Activated T-cell treated with anti-CD3 and anti-CD28 coated beads, Interleukin-2, amount 50 U/mL, for 48 hours (primary cell): Measurements from ENCODE around the gene ZCCHC24.
A peak's percentile ranks its signal among the peaks of the same experiment; 100 is the strongest.
"Not testable (repeated sequence)": the region's sequence is repeated elsewhere in the genome, so short reads cannot be mapped to it uniquely, and the experiment has no call there.

Source experiments
- DNase-seq, 2 experiments: peaks; one replicate each; pipeline ENCODE4 v3.0.0-alpha.2; 2020

ZCCHC24 gene

DNA sequence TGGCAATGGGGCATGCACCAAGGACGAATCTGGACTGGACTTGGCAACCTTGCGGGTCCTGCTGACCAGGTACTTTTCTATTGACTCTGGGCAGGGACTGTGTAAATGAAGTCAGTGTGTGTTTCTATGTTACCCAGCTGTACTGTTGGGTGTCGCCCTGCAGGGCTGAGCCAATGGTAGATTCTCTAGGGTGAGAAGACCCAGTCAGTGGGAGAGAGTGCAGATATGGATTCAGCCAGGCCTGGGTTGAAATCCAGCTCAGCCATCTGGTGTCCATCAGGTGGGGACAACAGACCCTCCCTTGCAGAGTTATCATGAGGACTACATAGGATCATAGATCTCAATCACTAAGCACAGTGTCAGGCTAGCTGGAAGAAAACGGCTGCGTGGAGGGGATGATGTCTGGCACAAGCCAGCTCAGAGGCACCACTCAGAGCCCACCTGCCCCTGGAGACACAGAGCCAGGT, 103.1 kb downstream of the ZCCHC24 start:
- DNase-seq, result peak in 1 of 2 experiments; percentile 6

DNA sequence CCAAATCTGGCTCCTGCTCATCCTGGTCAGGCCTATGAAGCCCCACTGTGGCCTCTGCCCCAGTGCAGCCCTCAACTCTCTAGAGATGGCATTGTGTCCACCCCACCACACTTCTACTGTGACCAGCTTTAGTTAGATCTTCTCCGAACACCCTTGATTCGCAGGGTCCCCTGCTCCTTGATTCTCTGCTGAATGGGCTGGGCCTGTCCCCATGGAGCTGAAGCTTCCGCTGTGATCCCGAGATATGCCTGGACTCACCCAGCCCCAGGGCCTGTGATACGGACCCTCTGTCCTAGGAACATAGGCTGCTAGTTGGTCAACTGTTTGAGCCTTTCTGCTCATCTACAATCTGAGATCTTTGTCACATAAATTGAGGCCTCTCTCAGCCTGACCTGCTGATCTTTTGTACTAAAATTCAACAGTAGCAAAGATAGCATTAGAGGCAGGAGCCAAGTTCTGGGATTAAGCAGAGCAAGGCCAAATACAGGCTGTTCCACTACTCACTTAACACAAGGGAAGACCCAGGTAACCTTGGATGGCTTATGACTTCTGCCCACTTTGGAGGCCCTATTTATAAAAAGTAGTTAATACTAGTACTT, 104.7 kb downstream of the ZCCHC24 start:
- DNase-seq, result no peak

DNA sequence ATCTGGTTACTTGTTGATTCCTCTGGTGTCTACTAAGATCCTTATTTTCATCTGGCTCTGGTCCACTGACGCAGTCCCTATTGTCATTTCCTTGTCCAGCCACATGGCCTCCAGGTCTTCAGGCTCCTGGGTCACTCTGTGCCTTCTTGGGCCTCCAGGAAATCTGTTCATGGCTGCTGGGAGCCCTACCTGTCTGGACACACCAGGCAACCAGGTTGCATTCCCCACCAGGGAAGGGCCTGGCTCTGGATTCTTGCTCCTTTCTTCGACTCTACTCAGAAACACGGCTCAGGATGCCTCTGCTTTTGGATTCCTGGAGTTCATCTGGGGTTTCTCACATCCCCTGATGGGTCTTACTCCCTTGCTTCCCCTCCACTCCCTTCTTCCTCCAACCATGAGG, 106.2 kb downstream of the ZCCHC24 start:
- no peak for DNase-seq

DNA sequence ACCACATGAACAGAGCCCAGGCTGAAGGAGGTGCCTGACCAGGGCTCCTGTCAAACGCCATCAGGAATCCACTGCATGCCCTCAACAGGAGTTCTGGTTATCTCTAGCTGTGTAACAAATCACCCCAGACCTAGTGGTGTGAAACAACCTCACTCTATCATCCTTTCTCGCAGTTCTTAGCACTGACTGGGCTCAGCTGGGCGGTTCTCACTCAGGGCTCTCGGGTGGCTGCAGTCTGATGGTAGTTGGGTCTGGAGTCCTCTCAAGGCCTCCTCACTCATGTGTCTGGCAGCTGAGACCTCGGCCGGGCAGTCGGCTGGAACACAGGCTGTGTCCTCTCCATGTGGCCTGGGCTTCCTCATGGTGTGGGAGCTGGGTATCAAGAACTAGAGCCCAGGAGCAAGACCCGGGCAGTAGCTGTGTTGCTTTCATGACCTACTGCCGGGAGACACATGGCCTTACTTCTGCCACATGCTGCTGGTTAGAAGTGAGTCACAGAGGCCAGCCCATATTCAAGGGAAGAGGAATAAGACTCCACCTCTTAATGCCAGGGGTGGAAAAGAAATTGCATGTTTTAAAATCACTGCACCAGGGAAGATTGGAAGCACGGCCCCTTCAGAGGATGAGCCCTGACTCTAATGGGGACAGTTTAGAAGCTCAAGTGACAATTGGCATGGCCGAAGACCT, 107.5 kb downstream of the ZCCHC24 start:
- DNase-seq, result not testable (repeated sequence)

DNA sequence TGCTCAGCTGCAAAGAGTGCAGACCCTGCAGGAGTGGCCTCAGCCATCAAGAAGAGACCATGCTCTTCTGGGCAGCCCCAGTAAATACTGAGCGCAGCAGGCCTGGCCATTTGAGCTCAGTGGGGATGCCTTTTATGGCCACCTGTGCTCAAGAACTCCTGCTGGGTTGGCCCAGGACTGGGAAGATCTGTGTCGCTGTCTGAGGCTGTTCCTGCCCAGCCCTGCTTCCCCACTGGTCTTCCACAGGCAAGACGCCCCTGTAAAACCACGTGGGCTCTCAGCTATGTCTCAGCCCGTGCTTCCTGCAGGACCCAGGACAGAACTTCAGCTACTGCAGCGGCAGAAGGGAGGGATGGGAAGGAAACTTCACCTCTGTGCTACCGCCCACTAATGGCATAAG, 108.7 kb downstream of the ZCCHC24 start:
- no peak for DNase-seq

DNA sequence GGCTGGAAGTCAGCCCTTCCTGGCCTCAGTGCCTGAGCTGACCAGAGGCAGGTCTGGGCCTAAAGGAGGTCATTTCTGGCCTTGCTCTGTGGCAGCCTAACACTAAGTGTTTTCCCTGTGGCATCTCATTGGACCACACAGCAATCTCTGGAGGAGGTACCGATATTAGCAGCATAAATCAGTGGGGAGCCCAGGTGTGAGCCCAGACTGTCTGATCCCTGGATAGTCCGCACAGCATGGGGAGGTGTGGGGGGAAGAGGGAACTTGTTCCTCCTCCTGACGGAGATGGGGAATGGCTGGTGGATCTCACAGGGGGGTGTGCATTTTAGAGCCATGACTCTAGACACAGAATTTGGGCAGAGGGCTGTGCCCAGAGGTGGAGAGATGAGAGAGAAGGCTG, 109.1 kb downstream of the ZCCHC24 start:
- DNase-seq, result no peak

DNA sequence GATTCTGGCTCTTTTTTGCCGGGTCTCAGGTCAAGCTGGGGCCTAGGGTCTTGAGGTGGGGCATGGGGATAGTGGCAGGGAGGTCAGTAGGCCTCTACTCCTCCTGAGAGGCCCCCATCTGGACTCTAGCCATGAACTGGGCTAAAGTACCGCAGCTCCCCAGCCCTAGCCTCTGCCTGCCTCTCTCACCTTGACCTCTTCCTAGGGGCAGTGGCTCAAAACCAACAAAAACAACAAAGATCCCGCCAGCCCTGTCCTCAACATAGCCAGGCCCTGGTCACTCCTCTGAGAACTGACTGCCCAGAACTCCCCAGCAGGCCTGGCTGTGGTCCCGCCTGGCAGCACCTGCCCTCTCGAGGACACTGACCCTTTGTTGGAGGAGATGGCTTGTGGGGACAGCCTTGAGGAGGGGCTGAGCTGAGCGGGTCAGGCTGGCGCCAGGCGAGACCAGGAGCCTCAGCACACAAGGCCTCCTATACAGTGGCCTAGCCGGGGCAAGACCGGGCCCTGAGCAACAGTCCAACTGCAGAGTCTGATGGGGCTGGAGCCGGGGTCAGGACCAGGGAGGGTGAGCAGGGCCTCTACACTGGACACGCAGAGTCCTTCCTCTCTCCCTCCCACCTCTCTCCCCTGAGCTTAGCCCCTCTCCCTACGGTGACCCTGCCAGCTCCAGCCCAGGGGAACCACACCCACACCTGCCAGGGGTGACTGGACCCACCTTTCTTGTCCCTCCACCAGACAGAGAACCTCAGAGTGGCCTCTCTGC, 109.8 kb downstream of the ZCCHC24 start:
- DNase-seq, result no peak

DNA sequence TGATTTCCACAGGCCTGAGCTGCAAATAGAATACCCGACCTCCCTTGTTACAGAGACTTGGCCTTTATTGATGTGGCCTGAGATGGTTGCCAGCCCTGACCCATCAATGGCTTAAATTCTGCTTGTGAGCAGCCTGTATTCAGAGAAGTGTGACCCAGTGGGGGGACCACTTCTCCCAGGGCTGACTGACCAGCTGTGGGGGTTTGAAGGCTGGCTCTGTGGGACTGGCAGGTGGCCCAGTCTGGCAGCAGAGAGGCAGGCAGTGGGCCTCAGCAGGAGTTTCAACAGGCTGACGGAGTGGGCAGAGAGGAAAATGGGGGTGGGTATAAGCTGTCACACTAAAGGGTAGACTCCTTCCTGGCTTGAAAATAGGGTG, 110.3 kb downstream of the ZCCHC24 start:
- DNase-seq, result no peak

DNA sequence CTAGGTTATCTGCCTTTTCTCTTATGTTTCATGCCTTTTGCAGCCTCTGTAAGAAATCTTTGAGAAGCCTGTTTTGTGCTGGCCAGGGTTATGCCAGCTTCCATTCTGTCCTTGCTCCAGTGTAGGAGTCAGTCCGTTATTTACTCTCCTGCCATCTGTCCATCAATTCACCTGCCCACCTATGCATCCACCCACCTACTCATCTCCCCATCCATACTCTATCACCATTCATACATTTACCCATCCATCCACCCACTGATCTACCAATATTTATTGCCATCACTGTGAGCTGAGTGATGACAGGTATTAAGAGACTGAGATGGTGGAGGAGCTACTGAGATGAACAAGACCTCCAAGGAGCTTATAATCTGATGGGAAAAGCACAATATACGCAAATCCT, 110.9 kb downstream of the ZCCHC24 start:
- no peak for DNase-seq

DNA sequence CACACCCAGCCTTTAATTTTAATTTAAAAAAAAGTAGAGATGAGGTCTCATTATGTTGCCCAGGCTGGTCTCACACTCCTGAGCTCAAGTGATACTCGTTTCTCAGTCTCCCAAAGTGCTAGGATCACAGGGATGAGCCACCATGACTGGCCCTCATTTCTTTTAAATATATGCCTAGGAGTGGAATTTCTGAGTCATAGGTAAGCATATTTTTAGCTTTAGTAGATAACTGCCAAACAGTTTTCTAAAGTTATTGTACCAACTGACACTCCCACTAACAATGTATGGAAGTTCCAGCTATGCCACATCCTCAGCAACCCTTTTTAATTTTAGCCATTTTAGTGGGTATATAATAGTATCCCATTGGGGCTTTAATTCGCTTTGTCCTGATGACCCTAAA, 111.9 kb downstream of the ZCCHC24 start:
- DNase-seq, result no peak

DNA sequence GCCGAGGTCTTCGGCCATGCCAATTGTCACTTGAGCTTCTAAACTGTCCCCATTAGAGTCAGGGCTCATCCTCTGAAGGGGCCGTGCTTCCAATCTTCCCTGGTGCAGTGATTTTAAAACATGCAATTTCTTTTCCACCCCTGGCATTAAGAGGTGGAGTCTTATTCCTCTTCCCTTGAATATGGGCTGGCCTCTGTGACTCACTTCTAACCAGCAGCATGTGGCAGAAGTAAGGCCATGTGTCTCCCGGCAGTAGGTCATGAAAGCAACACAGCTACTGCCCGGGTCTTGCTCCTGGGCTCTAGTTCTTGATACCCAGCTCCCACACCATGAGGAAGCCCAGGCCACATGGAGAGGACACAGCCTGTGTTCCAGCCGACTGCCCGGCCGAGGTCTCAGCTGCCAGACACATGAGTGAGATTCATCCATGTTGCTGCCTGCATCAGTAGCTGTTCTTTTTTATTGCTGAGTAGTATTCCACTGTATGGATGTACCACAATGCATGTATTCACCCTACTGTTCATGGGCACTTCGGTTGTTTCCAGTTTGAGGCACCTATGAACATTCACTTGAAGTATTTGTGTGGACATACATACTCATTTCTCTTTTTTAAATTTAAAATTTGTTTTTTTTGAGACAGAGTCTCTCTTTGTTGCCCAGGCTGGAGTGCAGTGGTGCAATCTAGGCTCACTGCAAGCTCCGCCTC, 112.7 kb downstream of the ZCCHC24 start:
- DNase-seq, result not testable (repeated sequence)
